HUES64 (cell line): ENCODE data around the gene NPHP4.
"Not testable (repeated sequence)": the region's sequence is repeated elsewhere in the genome, so short reads cannot be mapped to it uniquely, and the experiment has no call there.

Experiments used
- H3K27ac ChIP-seq: 2 replicates; pipeline ENCODE4 v1.7.0; 2013; ENCODE audit warnings: low read depth, low read length, inconsistent platforms
- H3K27me3 ChIP-seq: 2 replicates; pipeline ENCODE4 v1.6.1; 2013; ENCODE audit warnings: mild to moderate bottlenecking, low read length; ENCODE audit not compliant: insufficient read depth
- H3K36me3 ChIP-seq: 2 replicates; pipeline ENCODE4 v1.6.1; 2013; ENCODE audit warnings: mild to moderate bottlenecking, low read length; ENCODE audit not compliant: insufficient read depth
- H3K4me1 ChIP-seq: 2 replicates; pipeline ENCODE4 v1.6.1; 2013; ENCODE audit warnings: mild to moderate bottlenecking, low read length, moderate library complexity; ENCODE audit not compliant: insufficient read depth
- H3K4me3 ChIP-seq: 2 replicates; pipeline ENCODE4 v1.5.1; 2013; ENCODE audit warnings: mild to moderate bottlenecking, low read length, moderate library complexity
- H3K9ac ChIP-seq: 2 replicates; pipeline ENCODE4 v1.6.1; 2013; ENCODE audit warnings: mild to moderate bottlenecking, low read depth, low read length
- H3K9me3 ChIP-seq: 2 replicates; pipeline ENCODE4 v1.6.1; 2013; ENCODE audit warnings: low read depth, low read length; ENCODE audit not compliant: insufficient read depth
- WGBS: fragments of 150-250, 120-280 bp; methylation state at CpG from one replicate; pipeline ENCODE4 v1.1.7; 2013; ENCODE audit warnings: missing lambda C conversion rate; 5-methylcytosine and 5-hydroxymethylcytosine counted together

The NPHP4 gene

DNA sequence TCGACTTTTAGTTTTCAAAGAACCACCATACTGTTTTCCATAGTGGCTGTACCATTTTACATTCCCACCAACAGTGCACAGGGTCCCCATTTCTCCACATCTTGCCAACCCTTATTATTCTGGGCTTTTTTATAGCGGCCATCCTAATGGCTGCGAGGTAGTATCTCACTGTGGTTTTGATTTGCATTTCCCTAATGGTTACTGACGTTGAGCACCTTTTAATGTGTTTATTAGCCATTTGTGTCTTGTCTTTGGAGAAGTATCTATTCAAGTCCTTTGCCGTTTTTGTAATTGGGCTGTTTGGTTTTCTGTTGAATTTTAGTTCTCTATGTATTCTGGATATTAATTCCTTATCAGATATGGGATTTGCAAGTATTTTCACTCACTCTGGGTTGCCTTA, 31.1 kb upstream of the NPHP4 start:
- H3K4me3 ChIP-seq = no peak overlapping the region
- no peaks in the 10 kb centered on the region for H3K9me3 ChIP-seq
- no peak overlapping the region for H3K9ac ChIP-seq
- WGBS = 79% methylated on average over 5 of the region's 5 CpGs
- H3K4me1 ChIP-seq = peaks cover 3% of the 10 kb centered on the region; the same call in 1 of the 2 replicates
- H3K36me3 ChIP-seq = no peaks in the 10 kb centered on the region
- H3K27me3 ChIP-seq = no peaks in the 10 kb centered on the region
- no peak overlapping the region for H3K27ac ChIP-seq

DNA sequence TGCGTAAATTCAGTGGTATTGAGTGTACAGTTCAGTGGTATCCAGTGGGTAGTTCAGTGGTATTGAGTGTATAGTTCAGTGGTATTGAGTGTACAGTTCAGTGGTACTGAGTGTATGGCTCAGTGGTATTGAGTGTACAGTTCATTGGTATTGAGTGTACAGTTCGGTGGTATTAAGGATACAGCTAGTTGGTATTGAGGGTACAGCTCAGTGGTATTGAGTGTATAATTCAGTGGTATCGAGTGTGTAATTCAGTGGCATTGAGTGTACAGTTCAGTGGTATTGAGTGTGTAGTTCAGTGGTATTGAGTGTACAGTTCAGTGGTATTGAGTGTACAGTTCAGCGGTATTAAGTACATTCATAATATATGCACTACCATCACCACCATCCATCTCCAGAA, 30.0 kb upstream of the NPHP4 start:
- Histone ChIP-seq H3K4me1 (peaks cover 3% of the 10 kb centered on the region; the same call in 1 of the 2 replicates), H3K27ac (no peak overlapping the region), H3K9me3 (no peaks in the 10 kb centered on the region), H3K27me3 (no peaks in the 10 kb centered on the region), H3K4me3 (no peak overlapping the region), H3K36me3 (no peaks in the 10 kb centered on the region), H3K9ac (no peak overlapping the region)
- 81% methylated on average over 4 of the region's 4 CpGs for WGBS

DNA sequence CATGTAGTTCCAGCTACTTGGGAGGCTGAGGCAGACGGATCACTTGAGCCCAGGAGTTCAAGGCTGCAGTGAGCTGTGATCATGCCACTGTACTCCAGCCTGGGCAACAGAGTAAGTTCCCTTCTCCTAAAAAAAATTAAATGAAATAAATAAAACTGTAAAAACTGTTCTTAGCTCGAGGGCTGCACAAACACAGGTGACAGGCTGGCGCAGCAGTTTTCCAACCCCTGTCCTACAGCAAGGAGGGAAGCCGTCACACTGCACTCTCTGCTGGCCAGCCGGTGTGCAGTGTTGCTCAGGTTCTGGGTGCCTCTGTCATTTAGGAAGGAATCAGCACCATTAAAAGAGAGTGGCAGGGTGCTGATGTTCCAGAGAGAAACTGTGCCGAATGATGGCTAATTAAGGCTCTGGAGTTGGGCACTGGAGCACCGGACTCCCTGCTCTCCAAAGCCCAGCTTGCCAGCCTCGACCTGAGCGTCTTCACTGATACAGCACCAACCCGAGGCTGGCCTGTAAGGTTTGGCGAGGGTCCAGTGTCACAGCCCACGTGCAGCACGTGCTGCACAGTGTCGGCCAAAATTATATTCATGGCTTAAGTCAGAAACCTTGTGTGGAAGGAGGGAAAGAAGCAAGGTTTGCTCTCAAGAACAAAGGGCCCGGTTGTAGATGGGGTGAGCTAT, 27.1 kb upstream of the NPHP4 start:
- Histone ChIP-seq H3K9me3 (no peaks in the 10 kb centered on the region), H3K4me1 (no peaks in the 10 kb centered on the region), H3K27me3 (no peaks in the 10 kb centered on the region), H3K27ac (no peak overlapping the region), H3K36me3 (no peaks in the 10 kb centered on the region), H3K9ac (no peak overlapping the region), H3K4me3 (no peak overlapping the region)
- 90% methylated on average over 15 of the region's 15 CpGs for WGBS

DNA sequence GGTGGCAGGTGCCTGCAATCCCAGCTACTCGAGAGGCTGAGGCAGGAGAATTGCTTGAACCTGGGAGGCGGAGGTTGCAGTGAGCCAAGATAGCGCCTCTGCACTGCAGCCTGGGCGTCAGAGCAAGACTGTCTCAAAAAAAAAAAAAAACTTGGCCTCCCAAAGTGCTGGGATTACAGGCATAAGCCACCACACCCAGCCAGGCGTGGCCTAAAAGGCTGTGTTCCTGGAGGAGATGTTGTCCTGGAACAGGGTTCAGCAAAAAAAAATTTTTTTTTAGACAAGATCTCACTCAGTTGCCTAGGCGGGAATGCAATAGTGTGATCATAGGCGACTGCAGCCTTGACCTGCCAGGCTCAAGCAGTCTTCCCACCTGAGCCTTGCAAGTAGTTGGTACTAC, 25.4 kb upstream of the NPHP4 start:
- 95% methylated on average over 7 of the region's 7 CpGs for WGBS
- H3K9ac ChIP-seq, H3K27ac ChIP-seq, H3K27me3 ChIP-seq, H3K9me3 ChIP-seq, H3K4me1 ChIP-seq, H3K36me3 ChIP-seq, H3K4me3 ChIP-seq: not testable (repeated sequence)

DNA sequence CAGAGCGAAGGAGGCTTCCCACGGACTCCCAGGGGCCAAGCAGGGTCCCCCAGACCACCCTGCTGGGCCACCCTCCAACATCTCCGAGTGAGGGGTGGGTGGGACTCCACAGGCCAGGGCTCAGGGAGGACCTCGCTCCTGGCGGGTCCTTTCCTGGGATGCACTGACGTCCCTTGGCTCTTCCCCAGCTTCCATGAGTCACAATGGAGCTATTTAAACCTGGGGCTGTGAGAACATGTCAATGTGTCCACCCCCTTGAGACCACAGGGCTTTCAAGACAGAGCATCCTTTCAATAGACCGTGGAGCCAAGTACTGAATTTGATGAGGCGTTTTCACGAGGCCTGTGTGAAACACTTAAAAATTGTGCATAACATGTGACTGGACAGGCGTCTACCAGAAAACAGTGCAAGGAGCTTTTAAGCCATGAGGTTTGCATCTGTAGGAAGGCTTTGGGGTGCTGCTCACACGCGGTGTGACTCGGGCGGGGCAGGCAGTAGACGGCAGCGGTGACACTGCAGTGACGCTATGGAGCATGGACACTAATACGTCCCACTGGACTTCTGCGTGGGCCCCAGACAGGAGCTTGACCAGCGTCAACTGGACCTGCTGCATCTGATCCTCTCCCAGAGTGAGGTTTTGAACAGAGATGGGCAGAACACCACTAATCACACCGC, 24.1 kb upstream of the NPHP4 start:
- Histone ChIP-seq H3K4me3 (no peak overlapping the region), H3K4me1 (no peaks in the 10 kb centered on the region), H3K9me3 (no peaks in the 10 kb centered on the region), H3K27ac (no peak overlapping the region), H3K27me3 (no peaks in the 10 kb centered on the region), H3K9ac (no peak overlapping the region), H3K36me3 (no peaks in the 10 kb centered on the region)
- 92% methylated on average over 21 of the region's 21 CpGs for WGBS

DNA sequence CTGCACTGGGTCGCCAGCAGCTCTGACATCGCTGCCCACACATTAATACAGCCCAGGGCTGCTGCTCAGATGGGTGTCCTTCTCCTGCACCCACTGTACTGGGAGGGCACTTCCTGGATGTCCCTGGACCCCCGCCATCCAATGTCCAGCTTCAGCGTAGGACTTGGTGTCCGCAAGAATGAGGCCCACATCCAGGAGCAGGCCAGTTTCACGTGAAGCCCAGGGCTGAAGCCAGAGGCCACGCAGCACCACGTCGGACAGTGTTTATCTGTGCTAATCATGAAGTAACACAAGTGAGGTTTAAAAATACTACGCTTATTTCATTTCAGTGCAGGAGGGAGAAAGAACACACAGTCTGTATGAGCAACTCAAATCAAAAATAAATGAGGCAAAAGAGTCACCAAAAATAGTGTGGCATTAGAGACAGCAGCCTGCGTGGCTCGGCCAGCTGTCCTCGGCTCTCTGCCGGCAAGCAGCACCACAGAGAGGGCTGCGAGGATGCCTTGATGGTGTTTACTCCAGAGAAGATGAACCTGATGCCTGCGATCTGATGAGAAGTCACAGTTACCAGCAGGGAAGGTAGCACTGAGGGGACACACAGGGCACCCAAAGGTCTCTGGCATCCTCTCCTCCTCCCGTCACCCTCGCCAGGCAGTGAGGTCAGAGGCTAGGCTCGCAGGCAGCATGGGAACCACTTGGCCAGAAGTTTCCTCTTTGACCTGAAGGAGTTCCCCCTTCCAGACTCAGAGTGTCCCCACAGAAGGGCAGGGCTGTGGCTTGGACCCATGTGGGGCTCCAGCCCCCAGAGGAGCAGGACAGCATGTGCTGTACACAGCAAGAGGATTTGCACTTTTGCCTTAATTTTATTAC, 22.1 kb upstream of the NPHP4 start:
- H3K27me3 ChIP-seq = no peaks in the 10 kb centered on the region
- no peaks in the 10 kb centered on the region for H3K9me3 ChIP-seq
- WGBS = 94% methylated on average over 19 of the region's 19 CpGs
- H3K36me3 ChIP-seq = no peaks in the 10 kb centered on the region
- H3K27ac ChIP-seq = no peak overlapping the region
- no peaks in the 10 kb centered on the region for H3K4me1 ChIP-seq
- H3K9ac ChIP-seq = no peak overlapping the region
- no peak overlapping the region for H3K4me3 ChIP-seq

DNA sequence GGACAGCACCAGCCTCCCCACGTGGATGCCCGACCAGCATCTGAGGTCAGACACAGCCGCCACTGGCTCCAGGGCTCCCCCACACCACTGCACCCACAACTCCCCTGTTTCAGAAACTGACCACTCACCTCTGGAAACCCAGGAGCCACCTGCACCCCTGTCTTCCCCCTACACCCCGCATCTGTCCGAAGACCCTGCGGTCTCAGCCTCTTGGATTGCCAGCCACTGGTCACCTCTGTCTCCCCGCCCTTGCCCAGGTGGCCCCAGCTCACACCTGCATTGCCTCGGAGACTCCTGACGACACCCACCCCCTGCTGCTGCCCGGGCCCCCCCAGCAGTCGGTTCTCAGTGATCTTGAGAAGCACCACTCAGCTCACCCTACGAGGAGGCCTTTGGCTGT, 21.3 kb upstream of the NPHP4 start:
- Histone ChIP-seq H3K27me3 (no peaks in the 10 kb centered on the region), H3K36me3 (no peaks in the 10 kb centered on the region), H3K27ac (no peak overlapping the region), H3K9me3 (no peaks in the 10 kb centered on the region), H3K4me1 (no peaks in the 10 kb centered on the region), H3K4me3 (no peak overlapping the region), H3K9ac (no peak overlapping the region)
- 81% methylated on average over 12 of the region's 12 CpGs for WGBS

DNA sequence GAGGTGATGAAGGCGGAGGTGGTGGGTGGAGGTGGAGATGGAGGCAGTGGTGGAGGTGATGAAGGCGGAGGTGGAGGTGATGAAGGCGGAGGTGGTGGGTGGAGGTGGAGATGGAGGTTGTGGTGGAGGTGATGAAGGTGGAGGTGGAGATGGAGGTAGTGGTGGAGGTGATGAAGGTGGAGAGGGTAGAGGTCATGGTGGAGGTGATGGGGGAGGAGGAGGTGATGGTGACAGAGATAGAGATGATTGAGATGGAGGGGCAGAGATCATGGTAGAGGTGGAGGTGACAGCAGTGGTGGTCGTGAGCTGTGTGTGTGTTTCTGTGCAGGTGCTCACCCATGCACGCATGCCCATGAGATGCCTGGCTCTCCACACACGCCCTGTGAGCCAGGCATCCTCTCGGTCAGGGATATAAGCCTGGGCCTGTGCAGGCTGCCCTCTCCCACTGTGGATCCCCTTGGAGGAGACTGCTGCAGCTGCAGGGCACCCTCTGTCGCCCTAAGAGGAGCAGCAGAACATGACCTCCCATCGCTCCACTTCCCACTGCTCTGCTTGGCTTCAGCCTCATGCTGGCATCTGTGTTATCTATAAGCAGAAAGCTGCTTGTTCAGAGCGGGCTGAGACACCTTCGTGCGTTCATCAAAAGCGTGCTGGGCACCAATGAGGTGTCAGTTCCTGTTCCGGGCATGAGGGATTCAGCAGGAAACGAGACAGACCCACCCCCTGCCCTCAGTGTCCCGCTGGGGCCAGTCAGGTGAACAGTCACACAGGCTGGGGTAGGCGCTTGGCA, 20.5 kb upstream of the NPHP4 start:
- Histone ChIP-seq H3K4me3 (no peak overlapping the region), H3K36me3 (no peaks in the 10 kb centered on the region), H3K9ac (no peak overlapping the region), H3K27me3 (no peaks in the 10 kb centered on the region), H3K9me3 (no peaks in the 10 kb centered on the region), H3K27ac (no peak overlapping the region), H3K4me1 (no peaks in the 10 kb centered on the region)
- WGBS = 92% methylated on average over 17 of the region's 17 CpGs

DNA sequence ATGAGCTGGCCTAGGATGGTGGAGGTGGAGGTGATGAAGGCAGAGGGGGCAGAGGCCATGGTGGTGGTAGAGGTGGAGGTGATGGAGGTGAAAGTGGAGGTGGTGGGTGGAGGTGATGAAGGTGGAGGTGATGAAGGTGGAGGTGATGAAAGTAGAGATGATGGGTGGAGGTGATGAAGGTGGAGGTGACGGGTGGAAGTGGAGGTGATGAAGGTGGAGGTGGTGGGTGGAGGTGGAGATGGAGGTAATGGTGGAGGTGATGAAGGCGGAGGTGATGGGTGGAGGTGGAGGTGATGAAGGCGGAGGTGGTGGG, 19.7 kb upstream of the NPHP4 start:
- H3K4me1 ChIP-seq = no peaks in the 10 kb centered on the region
- WGBS = 84% methylated on average over 3 of the region's 3 CpGs
- no peaks in the 10 kb centered on the region for H3K36me3 ChIP-seq
- no peaks in the 10 kb centered on the region for H3K27me3 ChIP-seq
- no peak overlapping the region for H3K27ac ChIP-seq
- H3K4me3 ChIP-seq = no peak overlapping the region
- H3K9me3 ChIP-seq = no peaks in the 10 kb centered on the region
- H3K9ac ChIP-seq = no peak overlapping the region

DNA sequence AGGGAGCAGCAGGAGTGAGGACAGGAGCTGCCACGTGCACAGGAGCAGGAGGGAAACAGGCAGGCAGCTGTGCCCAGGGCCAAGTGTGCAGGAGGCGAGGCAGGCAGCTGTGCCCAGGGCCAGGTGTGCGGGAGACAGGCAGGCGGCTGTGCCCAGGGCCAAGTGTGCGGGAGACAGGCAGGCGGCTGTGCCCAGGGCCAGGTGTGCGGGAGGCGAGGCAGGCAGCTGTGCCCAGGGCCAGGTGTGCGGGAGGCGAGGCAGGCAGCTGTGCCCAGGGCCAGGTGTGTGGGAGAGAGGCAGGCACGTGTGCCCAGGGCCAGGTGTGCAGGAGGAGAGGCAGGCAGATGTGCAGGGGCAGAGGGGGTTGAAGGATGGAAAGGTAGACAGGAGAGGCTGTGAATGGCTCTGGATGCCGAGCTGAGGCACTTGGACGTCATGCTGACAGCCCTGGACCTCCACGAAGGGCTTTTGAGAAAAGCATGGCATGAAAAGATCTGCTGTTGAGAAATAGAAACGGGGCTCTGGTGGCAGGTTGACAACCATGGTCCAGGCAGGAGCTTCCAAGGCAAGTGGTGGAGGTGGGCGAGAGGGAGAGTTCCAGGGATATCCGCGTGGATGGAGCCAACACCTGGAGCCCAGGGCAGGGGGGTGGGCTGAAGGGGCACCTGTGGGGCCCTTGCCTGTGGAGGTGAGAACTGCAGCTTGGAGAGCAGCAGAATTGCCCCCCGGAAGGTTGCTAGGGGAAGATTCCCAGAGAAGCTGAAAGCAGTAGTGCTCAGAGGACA, 19.1 kb upstream of the NPHP4 start:
- H3K27me3 ChIP-seq = no peaks in the 10 kb centered on the region
- no peaks in the 10 kb centered on the region for H3K9me3 ChIP-seq
- H3K36me3 ChIP-seq = no peaks in the 10 kb centered on the region
- no peak overlapping the region for H3K27ac ChIP-seq
- H3K4me3 ChIP-seq = no peak overlapping the region
- 92% methylated on average over 19 of the region's 19 CpGs for WGBS
- H3K9ac ChIP-seq = no peak overlapping the region
- no peaks in the 10 kb centered on the region for H3K4me1 ChIP-seq
